ENCODE results near the gene BTBD8.
A peak's percentile ranks its signal among the peaks of the same experiment; 100 is the strongest.
"Not testable (repeated sequence)": the region's sequence is repeated elsewhere in the genome, so short reads cannot be mapped to it uniquely, and the experiment has no call there.

The BTBD8 gene

GRCh38 chr1:92080128-92080985 lies at the start of gene BTBD8:
Gene BTBD8 (plus strand): TSS chr1:92080345. CDS start chr1:92080572, 227 bp downstream.
- peak; percentile 72 for DNase-seq

GRCh38 chr1:92030656-92031107 lies 49.5 kb upstream of the BTBD8 start:
- DNase-seq = no peak

- DNase-seq = no peak
Measured at GRCh38 chr1:92031281-92032110, 48.6 kb upstream of the BTBD8 start.

GRCh38 chr1:92037400-92037799 lies 42.7 kb upstream of the BTBD8 start:
- no peak for DNase-seq

GRCh38 chr1:92038695-92039346 lies 41.3 kb upstream of the BTBD8 start:
- no peak for DNase-seq

GRCh38 chr1:92040971-92041370 lies 39.2 kb upstream of the BTBD8 start:
- DNase-seq = no peak

GRCh38 chr1:92043621-92044020 lies 36.5 kb upstream of the BTBD8 start:
- DNase-seq = no peak

GRCh38 chr1:92045766-92046495 lies 34.2 kb upstream of the BTBD8 start:
- DNase-seq = no peak

GRCh38 chr1:92051948-92052347 lies 28.2 kb upstream of the BTBD8 start:
- DNase-seq = no peak

- no peak for DNase-seq
Measured at GRCh38 chr1:92065042-92065441, 15.1 kb upstream of the BTBD8 start.

- DNase-seq = no peak
Measured at GRCh38 chr1:92066321-92066720, 13.8 kb upstream of the BTBD8 start.

GRCh38 chr1:92070892-92071291 lies 9.3 kb upstream of the BTBD8 start:
- no peak for DNase-seq

- DNase-seq = not testable (repeated sequence)
Measured at GRCh38 chr1:92074446-92074845, 5.7 kb upstream of the BTBD8 start.

- no peak for DNase-seq
Measured at GRCh38 chr1:92075311-92075710, 4.8 kb upstream of the BTBD8 start, which contains the start of gene SETSIP. Gene SETSIP (minus strand): TSS chr1:92075411. CDS start chr1:92075411, 0 bp downstream.

- DNase-seq = no peak
Measured at GRCh38 chr1:92076363-92076762, 3.8 kb upstream of the BTBD8 start.

- DNase-seq = not testable (repeated sequence)
Measured at GRCh38 chr1:92078077-92078476, 2.1 kb upstream of the BTBD8 start.

- no peak for DNase-seq
Measured at GRCh38 chr1:92079441-92079840, 704 bp upstream of the BTBD8 start.

- DNase-seq = no peak
Measured at GRCh38 chr1:92081031-92081430, 886 bp downstream of the BTBD8 start.

GRCh38 chr1:92084651-92085050 lies 4.5 kb downstream of the BTBD8 start:
- no peak for DNase-seq

- DNase-seq = no peak
Measured at GRCh38 chr1:92085727-92086126, 5.6 kb downstream of the BTBD8 start.

- no peak for DNase-seq
Measured at GRCh38 chr1:92087542-92087941, 7.4 kb downstream of the BTBD8 start.

GRCh38 chr1:92091625-92092024 lies 11.5 kb downstream of the BTBD8 start:
- no peak for DNase-seq

All from inflammatory macrophage treated with lipopolysaccharide for 4 hours (primary cell).